GM10266 (cell line): ENCODE data around the gene MTHFD1.

Source experiments
- DNase-seq: peaks from one replicate; pipeline ENCODE4 v3.0.0; 2012; ENCODE audit errors: extremely low spot score
- TF ChIP-seq, protein P1 (sequence below): IDR thresholded peaks from 2 replicates; pipeline ENCODE4 v1.5.1; 2012; ENCODE audit warnings: mild to moderate bottlenecking, low read depth; ENCODE audit not compliant: control insufficient read depth, insufficient read depth; ENCODE audit errors: missing control alignments

The MTHFD1 gene

GRCh38 chr14:64447876-64448670, 59.9 kb downstream of the MTHFD1 start:
- DNase-seq, result no peak
- TF ChIP-seq, protein P1, sequence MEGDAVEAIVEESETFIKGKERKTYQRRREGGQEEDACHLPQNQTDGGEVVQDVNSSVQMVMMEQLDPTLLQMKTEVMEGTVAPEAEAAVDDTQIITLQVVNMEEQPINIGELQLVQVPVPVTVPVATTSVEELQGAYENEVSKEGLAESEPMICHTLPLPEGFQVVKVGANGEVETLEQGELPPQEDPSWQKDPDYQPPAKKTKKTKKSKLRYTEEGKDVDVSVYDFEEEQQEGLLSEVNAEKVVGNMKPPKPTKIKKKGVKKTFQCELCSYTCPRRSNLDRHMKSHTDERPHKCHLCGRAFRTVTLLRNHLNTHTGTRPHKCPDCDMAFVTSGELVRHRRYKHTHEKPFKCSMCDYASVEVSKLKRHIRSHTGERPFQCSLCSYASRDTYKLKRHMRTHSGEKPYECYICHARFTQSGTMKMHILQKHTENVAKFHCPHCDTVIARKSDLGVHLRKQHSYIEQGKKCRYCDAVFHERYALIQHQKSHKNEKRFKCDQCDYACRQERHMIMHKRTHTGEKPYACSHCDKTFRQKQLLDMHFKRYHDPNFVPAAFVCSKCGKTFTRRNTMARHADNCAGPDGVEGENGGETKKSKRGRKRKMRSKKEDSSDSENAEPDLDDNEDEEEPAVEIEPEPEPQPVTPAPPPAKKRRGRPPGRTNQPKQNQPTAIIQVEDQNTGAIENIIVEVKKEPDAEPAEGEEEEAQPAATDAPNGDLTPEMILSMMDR, result no peak

GRCh38 chr14:64450255-64450654, 62.1 kb downstream of the MTHFD1 start:
- TF ChIP-seq, protein P1, result no peak
- DNase-seq, result no peak

- TF ChIP-seq, protein P1, result no peak
These were observed 66.5 kb downstream of the MTHFD1 start for GRCh38 chr14:64454671-64455070.

GRCh38 chr14:64459405-64460136, 71.4 kb downstream of the MTHFD1 start:
- TF ChIP-seq, protein P1, result no peak
- no peak for DNase-seq

More at GRCh38 chr14:64454671-64455070, 66.5 kb downstream of the MTHFD1 start:
- DNase-seq, result no peak

DNA sequence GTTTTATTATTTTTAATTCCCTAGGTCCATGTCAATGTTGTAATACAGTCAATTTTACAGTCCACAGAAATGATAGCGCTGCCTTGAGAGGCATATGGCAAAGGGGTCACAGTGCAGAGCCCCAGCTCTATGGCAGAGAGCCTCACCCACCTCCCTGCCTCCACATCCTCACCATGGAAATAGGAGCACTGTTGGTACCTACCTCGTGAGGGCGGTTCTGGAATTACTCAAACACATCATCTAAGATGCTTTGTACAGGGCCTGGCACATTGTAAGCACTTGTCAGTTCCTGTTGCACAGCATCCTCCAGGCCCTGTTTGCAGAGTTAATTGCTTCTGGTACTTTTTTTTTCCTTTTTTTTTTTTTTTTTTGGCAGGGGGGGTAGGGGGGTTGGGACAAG, 73.1 kb downstream of the MTHFD1 start:
- DNase-seq, result no peak
- TF ChIP-seq, protein P1, result no peak

DNA sequence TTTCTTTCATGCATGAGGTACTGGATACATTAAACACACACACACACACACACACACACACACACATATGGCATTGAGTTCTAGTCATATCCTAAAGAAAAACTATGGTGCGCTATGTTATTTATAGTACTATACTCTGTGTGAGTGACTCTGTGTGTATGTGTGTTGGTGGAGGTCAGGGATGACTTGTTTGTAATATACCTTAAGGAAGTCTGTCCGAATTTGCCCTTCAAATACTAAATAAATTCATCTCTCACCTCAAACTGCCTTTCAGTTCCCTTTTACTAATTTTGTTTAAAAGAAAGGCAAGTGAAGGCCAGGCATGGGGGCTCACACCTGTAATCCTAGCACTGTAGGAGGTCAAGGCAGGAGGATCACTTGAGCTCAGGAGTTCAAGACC, 75.0 kb downstream of the MTHFD1 start:
- DNase-seq, result peak; percentile 32
- TF ChIP-seq, protein P1, result no peak

GRCh38 chr14:64463873-64464272, 75.7 kb downstream of the MTHFD1 start:
- DNase-seq, result no peak
- TF ChIP-seq, protein P1, result no peak
